Mucosa of descending colon (tissue), 3 donors: ENCODE measurements around the gene FNDC3A. TPM values are rescaled to one million over a fixed set of nuclear protein-coding genes. Genes with fewer than 3 reads are reported as not detected.

Experiments
- ATAC-seq: fragments of 200-7000 bp; cut with Tn5 transposase; one replicate; pipeline ENCODE4 v1.9.1; 2020; ENCODE audit warnings: mild to moderate bottlenecking, moderate library complexity
- DNase-seq, 3 donors: peaks; one replicate each; pipeline ENCODE4 v3.0.0-alpha.2; 2020
- H3K36me3 ChIP-seq: fragments of 200-600 bp; one replicate; pipeline ENCODE4 v1.8.0; 2021; ENCODE audit warnings: low read depth, mild to moderate bottlenecking
- H3K4me1 ChIP-seq: fragments of 200-600 bp; one replicate; pipeline ENCODE4 v1.8.0; 2021; ENCODE audit warnings: low read depth, mild to moderate bottlenecking
- H3K4me3 ChIP-seq: fragments of 200-600 bp; one replicate; pipeline ENCODE4 v1.8.0; 2021; ENCODE audit warnings: mild to moderate bottlenecking
- H3K9me3 ChIP-seq: fragments of 200-600 bp; one replicate; pipeline ENCODE4 v1.8.0; 2021; ENCODE audit warnings: mild to moderate bottlenecking
- intact Hi-C, 2 donors: fragments of 100-400 bp; cut with DNase I in 1 of 2; cut with micrococcal nuclease in 1 of 2; formaldehyde crosslinking; loops; one replicate each; pipeline versions ENCODE4 v1.11.0 to v1.11.1; 2022; cut with DNase I, micrococcal nuclease
- total RNA-seq, 3 donors: library from RNA; stranded (reverse); fragmentation: NEBNext Ultra II Directional in 2 of 3; extraction: Animal tissue kit (Norgen Biotek cat#: 25700) in 2 of 3; gene quantifications; one replicate each; pipeline versions ENCODE4 v1.2.1 to v1.2.4, GENCODE V29; 2021 to 2023
- TF ChIP-seq, protein P1 (sequence below): fragments of 200-600 bp; IDR thresholded peaks from one replicate; pipeline ENCODE4 v1.8.0; 2022; ENCODE audit warnings: antibody characterized with exemption, mild to moderate bottlenecking
- donor health status: DM: no; HTN: no; CAD: no; lungs with moderate emphysema.
- donor health status: DM: no; HTN: no; CAD: no.
- donor health status: DM: no; HTN: yes; CAD: no.

Gene FNDC3A
- total RNA-seq, 3 donors from 2014 or later: 46.6 to 63.6 (median 47.3) TPM

DNA sequence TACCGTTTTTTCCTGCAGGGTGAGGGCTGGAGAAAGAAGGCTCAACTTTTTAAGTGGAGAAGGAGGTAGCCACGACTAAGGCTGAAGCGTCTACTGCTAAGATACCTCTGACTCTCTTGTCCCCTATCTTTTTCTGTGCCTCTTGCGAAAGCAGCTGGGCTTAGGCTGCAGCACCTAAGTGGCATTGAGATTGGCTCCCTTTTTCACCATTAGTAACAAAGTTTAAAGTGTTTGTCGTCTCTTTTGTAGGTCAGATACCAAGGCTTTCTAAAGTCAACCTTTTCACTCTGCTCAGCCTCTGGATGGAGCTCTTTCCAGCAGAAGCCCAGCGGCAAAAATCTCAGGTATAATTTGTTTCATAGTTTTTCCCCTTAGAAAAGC, 272.9 kb downstream of the FNDC3A start:
- Histone ChIP-seq H3K9me3 (no peaks in the 10 kb centered on the region), H3K4me3 (peak overlapping the region; percentile 80), H3K36me3 (no peaks in the 10 kb centered on the region), H3K4me1 (peaks cover 7% of the 10 kb centered on the region)
- peak; percentile 12 for ATAC-seq
- intact Hi-C loops: no loop called here
- TF ChIP-seq, protein P1, sequence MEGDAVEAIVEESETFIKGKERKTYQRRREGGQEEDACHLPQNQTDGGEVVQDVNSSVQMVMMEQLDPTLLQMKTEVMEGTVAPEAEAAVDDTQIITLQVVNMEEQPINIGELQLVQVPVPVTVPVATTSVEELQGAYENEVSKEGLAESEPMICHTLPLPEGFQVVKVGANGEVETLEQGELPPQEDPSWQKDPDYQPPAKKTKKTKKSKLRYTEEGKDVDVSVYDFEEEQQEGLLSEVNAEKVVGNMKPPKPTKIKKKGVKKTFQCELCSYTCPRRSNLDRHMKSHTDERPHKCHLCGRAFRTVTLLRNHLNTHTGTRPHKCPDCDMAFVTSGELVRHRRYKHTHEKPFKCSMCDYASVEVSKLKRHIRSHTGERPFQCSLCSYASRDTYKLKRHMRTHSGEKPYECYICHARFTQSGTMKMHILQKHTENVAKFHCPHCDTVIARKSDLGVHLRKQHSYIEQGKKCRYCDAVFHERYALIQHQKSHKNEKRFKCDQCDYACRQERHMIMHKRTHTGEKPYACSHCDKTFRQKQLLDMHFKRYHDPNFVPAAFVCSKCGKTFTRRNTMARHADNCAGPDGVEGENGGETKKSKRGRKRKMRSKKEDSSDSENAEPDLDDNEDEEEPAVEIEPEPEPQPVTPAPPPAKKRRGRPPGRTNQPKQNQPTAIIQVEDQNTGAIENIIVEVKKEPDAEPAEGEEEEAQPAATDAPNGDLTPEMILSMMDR: no peak
- no peak for DNase-seq

DNA sequence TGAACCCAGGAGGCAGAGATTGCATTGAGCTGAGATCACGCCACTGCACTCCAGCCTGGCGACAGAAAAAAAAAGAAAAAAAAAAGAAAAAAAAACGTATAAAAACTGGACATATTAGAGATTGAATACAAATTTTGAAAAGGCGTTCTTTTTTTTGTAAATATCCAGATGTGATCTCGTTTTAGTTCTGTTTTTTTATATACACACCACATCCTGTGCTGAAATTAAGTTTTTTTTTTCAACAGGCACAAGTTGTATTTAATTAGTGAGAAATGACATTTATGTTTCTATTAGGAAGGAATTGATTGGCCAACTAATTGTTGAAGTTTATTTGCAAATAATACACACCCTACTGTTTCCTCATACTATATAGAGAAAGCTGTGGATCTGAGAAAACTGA, 275.6 kb downstream of the FNDC3A start:
- no peak for ATAC-seq
- Histone ChIP-seq H3K9me3 (no peaks in the 10 kb centered on the region), H3K4me1 (peaks cover 7% of the 10 kb centered on the region), H3K4me3 (no peak overlapping the region), H3K36me3 (no peaks in the 10 kb centered on the region)
- intact Hi-C loops: no loop called here
- TF ChIP-seq, protein P1: no peak
- no peak for DNase-seq

DNA sequence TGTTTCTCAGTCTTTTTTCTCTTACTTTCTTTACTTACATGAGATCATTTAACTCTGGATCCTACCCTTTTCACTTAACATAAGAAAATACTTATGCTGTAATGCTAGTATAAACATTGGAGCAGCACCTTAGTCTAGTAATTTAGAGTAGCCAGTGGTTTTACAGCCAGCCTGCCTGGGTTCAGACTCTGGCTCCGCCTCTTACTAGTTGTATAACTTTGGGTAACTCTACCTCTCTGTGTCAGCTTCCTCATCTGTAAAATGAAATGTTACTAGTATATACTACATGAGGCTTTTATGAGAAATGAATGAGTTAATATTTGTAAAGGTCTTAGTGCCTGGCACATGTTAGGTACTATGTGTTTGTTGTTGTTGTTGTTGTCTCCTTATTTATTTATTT, 277.6 kb downstream of the FNDC3A start:
- ATAC-seq: peak; percentile 74
- Histone ChIP-seq H3K36me3 (no peaks in the 10 kb centered on the region), H3K4me3 (no peak overlapping the region), H3K9me3 (no peaks in the 10 kb centered on the region), H3K4me1 (peaks cover 7% of the 10 kb centered on the region)
- DNase-seq: peak in 1 of 3 donors; percentile 14
- intact Hi-C loops: no loop called here
- TF ChIP-seq, protein P1: no peak

DNA sequence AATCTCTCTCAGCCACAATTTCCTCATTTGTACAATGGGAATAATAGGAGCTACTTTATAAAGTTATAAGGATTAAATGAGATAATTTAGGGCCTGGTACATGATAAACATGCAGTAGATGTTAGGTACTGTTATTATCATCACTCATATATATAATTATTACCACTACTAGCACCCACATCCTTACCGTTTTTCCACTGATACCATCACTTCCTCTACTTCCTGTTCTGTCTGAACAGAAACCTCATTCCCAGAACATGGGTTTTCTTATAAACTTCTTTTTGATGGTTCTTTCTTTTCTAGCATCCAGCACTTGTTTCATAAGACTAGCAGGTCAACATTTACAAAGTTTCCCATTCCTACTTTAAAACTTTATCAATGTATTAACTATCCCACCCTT, 278.3 kb downstream of the FNDC3A start:
- intact Hi-C loops: no loop called here
- ATAC-seq (no peak), DNase-seq (no peak)
- no peaks in the 10 kb centered on the region for H3K9me3 ChIP-seq
- peaks cover 2% of the 10 kb centered on the region for H3K4me1 ChIP-seq
- no peak overlapping the region for H3K4me3 ChIP-seq
- TF ChIP-seq, protein P1: no peak
- no peaks in the 10 kb centered on the region for H3K36me3 ChIP-seq

DNA sequence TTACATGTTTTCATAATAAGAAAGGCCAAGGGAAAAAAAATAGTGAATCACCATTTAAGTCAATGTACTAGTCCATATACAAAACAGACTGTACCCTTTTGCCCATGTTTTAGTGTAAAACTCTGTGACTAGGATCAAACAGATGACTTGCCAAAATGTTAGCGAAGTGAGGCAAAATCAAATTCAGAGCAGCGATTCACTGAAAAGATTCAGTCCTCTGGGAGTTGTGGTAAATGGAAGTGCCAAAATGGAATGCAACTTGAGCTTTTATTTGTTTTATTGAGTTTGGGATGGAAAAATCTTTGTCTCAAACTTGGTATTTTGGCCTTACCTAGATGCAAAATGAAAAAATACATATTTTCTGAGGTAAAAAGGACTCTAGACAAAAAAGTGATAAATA, 281.1 kb downstream of the FNDC3A start:
- no peak for ATAC-seq
- intact Hi-C loops: no loop called here

More for the DNA sequence above, 281.1 kb downstream of the FNDC3A start:
- H3K4me3 ChIP-seq: no peak overlapping the region
- no peaks in the 10 kb centered on the region for H3K36me3 ChIP-seq
- no peaks in the 10 kb centered on the region for H3K4me1 ChIP-seq
- TF ChIP-seq, protein P1: no peak
- DNase-seq: no peak
- H3K9me3 ChIP-seq: no peaks in the 10 kb centered on the region
